Measurements from ENCODE around the gene PRUNE2. TPM values are rescaled to one million over a fixed set of nuclear protein-coding genes. Genes with fewer than 3 reads are reported as not detected.

The PRUNE2 gene
- total RNA-seq, 6 donors from 2014 or later: 5.6 to 20.4 (median 8.8) TPM

DNA sequence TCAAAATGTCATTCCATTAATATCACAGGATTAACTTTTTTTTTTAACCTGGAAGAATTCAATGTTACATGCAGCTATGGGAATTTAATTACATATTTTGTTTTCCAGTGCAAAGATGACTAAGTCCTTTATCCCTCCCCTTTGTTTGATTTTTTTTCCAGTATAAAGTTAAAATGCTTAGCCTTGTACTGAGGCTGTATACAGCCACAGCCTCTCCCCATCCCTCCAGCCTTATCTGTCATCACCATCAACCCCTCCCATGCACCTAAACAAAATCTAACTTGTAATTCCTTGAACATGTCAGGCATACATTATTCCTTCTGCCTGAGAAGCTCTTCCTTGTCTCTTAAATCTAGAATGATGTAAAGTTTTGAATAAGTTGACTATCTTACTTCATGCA is 121.0 kb downstream of the PRUNE2 start:
- Histone ChIP-seq H3K36me3 (no peaks in the 10 kb centered on the region), H3K4me1 (no peaks in the 10 kb centered on the region), H3K27ac (no peak overlapping the region), H3K9me3 (no peaks in the 10 kb centered on the region), H3K27me3 (no peaks in the 10 kb centered on the region), H3K4me3 (no peak overlapping the region)
- DNase-seq (no peak), ATAC-seq (ENCODE audit: low FRiP score in 2 of 2) (no peak)
- TF ChIP-seq POLR2AphosphoS5 (IDR thresholded peaks at IDR 0.05) (no peak), EP300 (IDR thresholded peaks at IDR 0.05) (no peak), POLR2A (IDR thresholded peaks at IDR 0.05) (no peak)
- TF ChIP-seq, protein P1, sequence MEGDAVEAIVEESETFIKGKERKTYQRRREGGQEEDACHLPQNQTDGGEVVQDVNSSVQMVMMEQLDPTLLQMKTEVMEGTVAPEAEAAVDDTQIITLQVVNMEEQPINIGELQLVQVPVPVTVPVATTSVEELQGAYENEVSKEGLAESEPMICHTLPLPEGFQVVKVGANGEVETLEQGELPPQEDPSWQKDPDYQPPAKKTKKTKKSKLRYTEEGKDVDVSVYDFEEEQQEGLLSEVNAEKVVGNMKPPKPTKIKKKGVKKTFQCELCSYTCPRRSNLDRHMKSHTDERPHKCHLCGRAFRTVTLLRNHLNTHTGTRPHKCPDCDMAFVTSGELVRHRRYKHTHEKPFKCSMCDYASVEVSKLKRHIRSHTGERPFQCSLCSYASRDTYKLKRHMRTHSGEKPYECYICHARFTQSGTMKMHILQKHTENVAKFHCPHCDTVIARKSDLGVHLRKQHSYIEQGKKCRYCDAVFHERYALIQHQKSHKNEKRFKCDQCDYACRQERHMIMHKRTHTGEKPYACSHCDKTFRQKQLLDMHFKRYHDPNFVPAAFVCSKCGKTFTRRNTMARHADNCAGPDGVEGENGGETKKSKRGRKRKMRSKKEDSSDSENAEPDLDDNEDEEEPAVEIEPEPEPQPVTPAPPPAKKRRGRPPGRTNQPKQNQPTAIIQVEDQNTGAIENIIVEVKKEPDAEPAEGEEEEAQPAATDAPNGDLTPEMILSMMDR (IDR thresholded peaks at IDR 0.05): no peak

DNA sequence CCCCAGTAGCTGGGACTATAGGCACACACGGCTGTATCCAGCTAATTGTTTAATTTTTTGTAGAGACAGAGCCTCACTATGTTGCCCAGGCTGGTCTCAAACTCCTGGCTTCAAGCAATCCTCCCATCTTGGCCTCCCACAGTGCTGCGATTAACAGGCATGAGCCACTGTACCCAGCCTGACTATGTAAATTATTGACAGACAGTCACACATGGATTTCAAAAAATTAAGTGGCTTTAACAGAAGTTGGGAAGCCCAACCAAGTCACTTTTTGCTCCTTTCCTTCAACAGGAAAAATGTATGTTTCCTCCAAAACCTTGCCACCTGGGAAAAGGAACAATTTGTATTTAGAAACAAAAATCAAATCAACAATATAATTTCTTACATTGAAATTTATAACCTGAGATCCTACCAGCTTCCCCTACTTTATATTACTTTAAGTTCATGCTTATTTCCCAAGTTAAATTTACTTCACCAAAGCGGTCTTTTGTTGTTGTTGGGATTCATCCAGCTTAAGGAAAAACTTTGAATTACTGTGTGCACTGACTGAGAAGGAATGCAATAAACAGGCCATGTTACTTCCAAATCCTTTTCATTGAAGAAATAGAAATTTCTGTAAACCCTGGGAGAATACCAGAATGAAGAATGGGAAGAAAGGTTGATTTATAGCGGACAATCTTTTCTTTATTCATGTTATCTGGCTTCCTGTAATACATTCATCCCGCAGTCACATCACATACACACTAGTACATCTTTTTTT is 133.0 kb downstream of the PRUNE2 start:
- no peak overlapping the region for H3K27ac ChIP-seq

GRCh38 chr9:76766126-76766525 is 139.8 kb downstream of the PRUNE2 start:
- no peak overlapping the region for H3K27ac ChIP-seq
- no peaks in the 10 kb centered on the region for H3K9me3 ChIP-seq
- no peaks in the 10 kb centered on the region for H3K27me3 ChIP-seq
- no peak for DNase-seq
- 78 to 91% methylated on average over 3 of the region's 3 CpGs for WGBS, 2 donors
- no peaks in the 10 kb centered on the region for H3K4me1 ChIP-seq
- H3K4me3 ChIP-seq: no peak overlapping the region
- ATAC-seq (ENCODE audit: low FRiP score in 2 of 2): no peak
- H3K36me3 ChIP-seq: no peaks in the 10 kb centered on the region
- TF ChIP-seq POLR2A (IDR thresholded peaks at IDR 0.05) (no peak), POLR2AphosphoS5 (IDR thresholded peaks at IDR 0.05) (no peak), EP300 (IDR thresholded peaks at IDR 0.05) (no peak)
- TF ChIP-seq, protein P1 (IDR thresholded peaks at IDR 0.05): no peak

More for the DNA sequence above, 133.0 kb downstream of the PRUNE2 start:
- Histone ChIP-seq H3K4me1 (no peaks in the 10 kb centered on the region), H3K9me3 (no peaks in the 10 kb centered on the region), H3K4me3 (no peak overlapping the region), H3K27me3 (no peaks in the 10 kb centered on the region), H3K36me3 (no peaks in the 10 kb centered on the region)
- DNase-seq (no peak), ATAC-seq (ENCODE audit: low FRiP score in 2 of 2) (no peak)
- 75 to 81% methylated on average over 5 of the region's 5 CpGs for WGBS, 2 donors
- TF ChIP-seq, protein P1 (IDR thresholded peaks at IDR 0.05): no peak
- TF ChIP-seq POLR2A (IDR thresholded peaks at IDR 0.05): no peak
- no peak for TF ChIP-seq EP300 (IDR thresholded peaks at IDR 0.05)
- TF ChIP-seq POLR2AphosphoS5 (IDR thresholded peaks at IDR 0.05): no peak

- no peak within 1 kb of the TSS for H3K4me3 ChIP-seq
- H3K27ac ChIP-seq: no peak within 1 kb of the TSS
- WGBS, 2 donors: 93 to 95% methylated on average over 4 of the region's 4 CpGs
- no peaks in the 10 kb centered on the region for H3K9me3 ChIP-seq
- H3K36me3 ChIP-seq: no peaks in the 10 kb centered on the region
- no peak for DNase-seq
- no peak for ATAC-seq (ENCODE audit: low FRiP score in 2 of 2)
- H3K27me3 ChIP-seq: no peaks in the 10 kb centered on the region
- no peaks in the 10 kb centered on the region for H3K4me1 ChIP-seq
- TF ChIP-seq POLR2AphosphoS5 (IDR thresholded peaks at IDR 0.05) (no peak), EP300 (IDR thresholded peaks at IDR 0.05) (no peak), POLR2A (IDR thresholded peaks at IDR 0.05) (no peak)
- TF ChIP-seq, protein P1 (IDR thresholded peaks at IDR 0.05): no peak
These were observed 141.8 kb downstream of the PRUNE2 start, which contains the start of gene PCA3 for GRCh38 chr9:76764138-76764537. TSS of gene PCA3 (plus strand) at chr9:76764438.

DNA sequence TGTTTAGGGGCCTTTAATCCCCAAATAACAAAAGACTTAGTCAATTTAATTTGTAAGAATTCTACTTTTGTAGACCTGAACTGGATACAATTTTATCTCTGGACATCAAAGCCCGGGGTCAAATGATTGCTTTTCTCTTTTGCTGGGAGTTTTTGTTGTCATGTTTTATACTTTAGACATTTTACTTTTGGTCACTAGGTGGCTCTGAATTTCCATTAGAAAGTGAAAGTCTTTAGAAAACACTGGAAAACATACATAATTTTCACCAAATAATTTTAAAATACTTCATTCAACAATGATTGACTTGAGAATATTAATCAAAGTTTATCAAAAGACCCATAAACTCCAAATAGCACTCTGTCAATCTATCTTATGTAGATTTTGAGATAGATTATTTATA is 144.5 kb downstream of the PRUNE2 start:
- TF ChIP-seq EP300 (IDR thresholded peaks at IDR 0.05): no peak
- TF ChIP-seq POLR2AphosphoS5 (IDR thresholded peaks at IDR 0.05): no peak
- TF ChIP-seq, protein P1 (IDR thresholded peaks at IDR 0.05): no peak
- TF ChIP-seq POLR2A (IDR thresholded peaks at IDR 0.05): no peak
- no peaks in the 10 kb centered on the region for H3K4me1 ChIP-seq
- no peaks in the 10 kb centered on the region for H3K36me3 ChIP-seq
- DNase-seq: no peak
- no peak overlapping the region for H3K27ac ChIP-seq
- H3K9me3 ChIP-seq: no peaks in the 10 kb centered on the region
- 10 to 25% methylated on average over 1 of the region's 1 CpG for WGBS, 2 donors
- no peak for ATAC-seq (ENCODE audit: low FRiP score in 2 of 2)
- H3K27me3 ChIP-seq: no peaks in the 10 kb centered on the region
- no peak overlapping the region for H3K4me3 ChIP-seq

Data from upper lobe of left lung (tissue), 6 donors.